ENCODE measurements around the gene SLC9A8. TPM values are rescaled to one million over a fixed set of nuclear protein-coding genes. Genes with fewer than 3 reads are reported as not detected.

Gene SLC9A8
- total RNA-seq, 1 experiment from 2014 or later: 6.7 TPM

- no peak for DNase-seq (ENCODE audit: low read depth, low spot score)
- ChIA-PET POLR2A (no interaction called here), RAD21 (ENCODE audit: low non-redundant PET in 1 of 2, low total read pairs in 2 of 2, uncharacterized antibody in 2 of 2, unreplicated experiment in 2 of 2) (no interaction called here), CTCF (no interaction called here)
- Histone ChIP-seq H3K4me3 (replicated peaks in 1 of 2; ENCODE audit: low read depth in 1 of 2, low read length in 2 of 2) (no peak overlapping the region), H3K27me3 (ENCODE audit: insufficient read depth, low read length) (no peaks in the 10 kb centered on the region), H3K9ac (ENCODE audit: low read length) (no peak overlapping the region), H2AFZ (ENCODE audit: low read depth, low read length, poor library complexity, severe bottlenecking) (no peak overlapping the region), H3K9me2 (ENCODE audit: insufficient read depth) (no peaks in the 10 kb centered on the region), H3K4me2 (ENCODE audit: low read length) (no peak overlapping the region), H3K27ac (ENCODE audit: low read depth, low read length) (no peak overlapping the region), H3K4me1 (ENCODE audit: control insufficient read depth in 1 of 2, insufficient read depth in 2 of 2, low read length in 2 of 2) (peaks cover 6 to 8% of the 10 kb centered on the region in 2 experiments; a peak in 3 of 4 replicates), H4K20me1 (ENCODE audit: insufficient read depth) (no peaks in the 10 kb centered on the region), H3K9me3 (ENCODE audit: control insufficient read depth in 1 of 2, insufficient read depth in 1 of 2, low read depth in 1 of 2, low read length in 2 of 2) (no peaks in the 10 kb centered on the region), H3K79me2 (ENCODE audit: insufficient read depth, low read length) (no peaks in the 10 kb centered on the region), H3K36me3 (ENCODE audit: control insufficient read depth in 1 of 2, insufficient read depth in 2 of 2, low read length in 2 of 2) (peaks cover 4 to 8% of the 10 kb centered on the region in 2 experiments; a peak in 2 of 4 replicates)
- intact Hi-C loops (cut with micrococcal nuclease): no loop called here
- no peak for ATAC-seq
- BruUV-seq (replicated peaks): no TSS peak
- TF ChIP-seq FOSL1 (IDR thresholded peaks at IDR 0.05; ENCODE audit: low read depth) (no peak), CBX3 (IDR thresholded peaks at IDR 0.05; ENCODE audit: low read depth) (no peak), SRF (IDR thresholded peaks at IDR 0.05; ENCODE audit: low read depth) (no peak), ZFX (IDR thresholded peaks at IDR 0.05) (no peak), CTCF (IDR thresholded peaks at IDR 0.05 in 2 of 3, conservative IDR thresholded peaks at IDR 0.05 in 1 of 3; ENCODE audit: borderline replicate concordance in 1 of 3, insufficient read depth in 1 of 3, low read depth in 2 of 3, low read length in 2 of 3) (no peak), CEBPB (IDR thresholded peaks at IDR 0.05; ENCODE audit: low read depth) (no peak), MAX (IDR thresholded peaks at IDR 0.05) (no peak), RAD21 (IDR thresholded peaks at IDR 0.05; ENCODE audit: low read depth) (no peak), ELF1 (IDR thresholded peaks at IDR 0.05; ENCODE audit: borderline replicate concordance, low read depth) (no peak), JUND (IDR thresholded peaks at IDR 0.05) (no peak), TCF7L2 (IDR thresholded peaks at IDR 0.05; ENCODE audit: borderline replicate concordance, extremely low read depth, insufficient read depth, insufficient read length) (no peak), ATF3 (IDR thresholded peaks at IDR 0.05) (no peak)
Observed at GRCh38 chr20:49851231-49851705, 38.6 kb downstream of the SLC9A8 start.
